K562 (cell line): Measurements from ENCODE around the gene NFKBIB. TPM values are rescaled to one million over a fixed set of nuclear protein-coding genes. Genes with fewer than 3 reads are reported as not detected.

Experiments used
- GATA2 ChIP-seq: sonication (generic); formaldehyde crosslinking; IDR thresholded peaks from 2 replicates; pipeline ENCODE4 v1.4.0; 2020; ENCODE audit warnings: mild to moderate bottlenecking, missing genetic modification reagents
- HCFC1 ChIP-seq: IDR thresholded peaks from 2 replicates; pipeline ENCODE4 v1.6.1; 2012; ENCODE audit warnings: low read depth, low read length, improper control_type of control experiment
- HDAC6 ChIP-seq: IDR thresholded peaks from 2 replicates; pipeline ENCODE4 v1.6.1; 2012; ENCODE audit warnings: low read depth, mild to moderate bottlenecking, control low read depth, inconsistent platforms, low read length, moderate library complexity
- JUN ChIP-seq, 2 experiments: sonication (generic) in 1 of 2; formaldehyde crosslinking in 1 of 2; IDR thresholded peaks; 2 replicates each; pipeline versions ENCODE4 v1.6.1 to v1.8.0; 2012 to 2022; ENCODE audit warnings: borderline replicate concordance in 2 of 2, mild to moderate bottlenecking in 2 of 2, improper control_type of control experiment in 1 of 2, low read depth in 1 of 2, low read length in 1 of 2, missing genetic modification reagents in 1 of 2
- MBD2 ChIP-seq: sonication (generic); IDR thresholded peaks from 2 replicates; pipeline ENCODE4 v1.6.1; 2016; ENCODE audit warnings: low read depth, borderline replicate concordance
- NFATC3 ChIP-seq: fragments of 450-650 bp; IDR thresholded peaks from 2 replicates; pipeline ENCODE4 v1.6.1; 2017; ENCODE audit warnings: mild to moderate bottlenecking
- NFRKB ChIP-seq: fragments of 450-650 bp; IDR thresholded peaks from 2 replicates; pipeline ENCODE4 v1.6.1; 2016; ENCODE audit warnings: low read depth
- SOX6 ChIP-seq: fragments of 450-650 bp; IDR thresholded peaks from 2 replicates; pipeline ENCODE4 v1.6.1; 2014; ENCODE audit warnings: mild to moderate bottlenecking
- SREBF1 ChIP-seq: fragments of 150-350 bp; IDR thresholded peaks from 2 replicates; pipeline ENCODE4 v1.6.1; 2014; ENCODE audit warnings: antibody characterized with exemption, low read depth, low read length, borderline replicate concordance
- SRSF9 ChIP-seq: fragments of 200-400 bp; formaldehyde crosslinking; IDR thresholded peaks from 2 replicates; pipeline ENCODE4 v1.6.1; 2017; ENCODE audit warnings: low read depth, low read length, borderline replicate concordance
- ZNF431 ChIP-seq: sonication (generic); formaldehyde crosslinking; IDR thresholded peaks from 2 replicates; pipeline ENCODE4 v1.8.0; 2022; ENCODE audit warnings: mild to moderate bottlenecking, missing genetic modification reagents
- polyA plus RNA-seq, 8 experiments: library from polyadenylated mRNA; depleted of rRNA in 4 of 8; stranded (reverse) in 5 of 8; unstranded in 3 of 8; fragments of >200 nt; fragmentation: Nextera tagmentation in 2 of 8; fragmentation: Illumina TruSeq in 1 of 8; extraction: Ambion mirVana in 2 of 8; extraction: Trizol in 1 of 8; gene quantifications; 2 replicates each; pipeline versions ENCODE4 v1.2.1 to v1.2.3, GENCODE V29; 2011 to 2014; ENCODE audit warnings: inconsistent platforms in 1 of 8, missing spikeins in 1 of 8
- total RNA-seq, 7 experiments: library from RNA; depleted of rRNA in 6 of 7; stranded (reverse); fragments of >200 nt in 6 of 7; fragmentation: Illumina TruSeq in 2 of 7; extraction: Trizol in 2 of 7; gene quantifications; 2 replicates each; pipeline versions ENCODE4 v1.2.1 to v1.2.3, GENCODE V29; 2011 to 2021; ENCODE audit warnings: low replicate concordance in 1 of 7
- TF ChIP-seq, protein P1 (sequence below): sonication (generic); formaldehyde crosslinking; IDR thresholded peaks from 2 replicates; pipeline ENCODE4 v1.8.0; 2022; ENCODE audit warnings: mild to moderate bottlenecking, low read depth, missing genetic modification reagents
- TF ChIP-seq, protein P2 (sequence below): fragments of 450-650 bp; IDR thresholded peaks from 2 replicates; pipeline ENCODE4 v1.6.1; 2018; ENCODE audit not compliant: partially characterized antibody
- TF ChIP-seq, protein P3 (sequence below), 2 experiments: fragments of 450-650 bp; IDR thresholded peaks; 2 replicates each; pipeline ENCODE4 v1.6.1; 2016; ENCODE audit warnings: mild to moderate bottlenecking in 2 of 2, borderline replicate concordance in 1 of 2, low read depth in 1 of 2, moderate library complexity in 1 of 2

NFKBIB gene
- total and polyA plus RNA-seq, 9 of the 15 experiments (the other 6 are each of a cell fraction or from before 2014, with no cell fraction given), result 1.5 to 44.9 (median 10.4) TPM

DNA sequence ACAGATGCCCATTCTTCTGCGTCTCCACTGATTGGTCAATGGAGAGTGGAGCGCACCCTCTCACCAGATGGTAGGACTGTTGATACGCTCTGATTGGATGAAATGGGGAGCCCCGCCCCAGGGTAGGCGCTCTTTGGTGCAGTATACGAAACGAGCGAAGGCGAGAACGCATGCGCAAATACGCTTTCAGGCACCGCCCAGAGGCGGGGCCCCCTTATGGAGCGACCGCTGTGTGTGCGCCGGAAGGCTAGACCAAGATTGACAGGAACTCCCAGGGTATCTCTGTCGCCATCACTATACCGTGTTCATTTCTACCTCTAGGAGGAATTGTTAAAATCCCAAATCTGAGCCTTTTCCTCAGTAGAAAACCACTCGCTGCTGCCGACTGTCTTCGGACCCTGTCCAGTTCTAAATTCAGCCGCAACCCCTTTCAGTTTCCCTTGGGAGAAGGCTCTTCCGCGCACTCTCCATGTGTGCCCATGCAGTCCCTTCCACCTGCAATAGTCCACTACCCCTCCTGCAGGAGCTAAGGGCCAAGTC is 49.3 kb upstream of the NFKBIB start (continued):
- TF ChIP-seq NFRKB, result peak; percentile 7; the same call in 1 of the 2 replicates
- no peak for TF ChIP-seq JUN (IDR thresholded peaks at IDR 0.05; ENCODE audit: borderline replicate concordance, low read depth, low read length)
- no peak for TF ChIP-seq JUN (CRISPR knock-in tag; IDR thresholded peaks at IDR 0.05; ENCODE audit: borderline replicate concordance)
- peak; percentile 56; the same call in 1 of the 2 replicates for TF ChIP-seq HCFC1
- no peak for TF ChIP-seq SRSF9
- TF ChIP-seq, protein P1, sequence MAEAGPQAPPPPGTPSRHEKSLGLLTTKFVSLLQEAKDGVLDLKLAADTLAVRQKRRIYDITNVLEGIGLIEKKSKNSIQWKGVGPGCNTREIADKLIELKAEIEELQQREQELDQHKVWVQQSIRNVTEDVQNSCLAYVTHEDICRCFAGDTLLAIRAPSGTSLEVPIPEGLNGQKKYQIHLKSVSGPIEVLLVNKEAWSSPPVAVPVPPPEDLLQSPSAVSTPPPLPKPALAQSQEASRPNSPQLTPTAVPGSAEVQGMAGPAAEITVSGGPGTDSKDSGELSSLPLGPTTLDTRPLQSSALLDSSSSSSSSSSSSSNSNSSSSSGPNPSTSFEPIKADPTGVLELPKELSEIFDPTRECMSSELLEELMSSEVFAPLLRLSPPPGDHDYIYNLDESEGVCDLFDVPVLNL (CRISPR knock-in tag), result no peak
- TF ChIP-seq, protein P2, sequence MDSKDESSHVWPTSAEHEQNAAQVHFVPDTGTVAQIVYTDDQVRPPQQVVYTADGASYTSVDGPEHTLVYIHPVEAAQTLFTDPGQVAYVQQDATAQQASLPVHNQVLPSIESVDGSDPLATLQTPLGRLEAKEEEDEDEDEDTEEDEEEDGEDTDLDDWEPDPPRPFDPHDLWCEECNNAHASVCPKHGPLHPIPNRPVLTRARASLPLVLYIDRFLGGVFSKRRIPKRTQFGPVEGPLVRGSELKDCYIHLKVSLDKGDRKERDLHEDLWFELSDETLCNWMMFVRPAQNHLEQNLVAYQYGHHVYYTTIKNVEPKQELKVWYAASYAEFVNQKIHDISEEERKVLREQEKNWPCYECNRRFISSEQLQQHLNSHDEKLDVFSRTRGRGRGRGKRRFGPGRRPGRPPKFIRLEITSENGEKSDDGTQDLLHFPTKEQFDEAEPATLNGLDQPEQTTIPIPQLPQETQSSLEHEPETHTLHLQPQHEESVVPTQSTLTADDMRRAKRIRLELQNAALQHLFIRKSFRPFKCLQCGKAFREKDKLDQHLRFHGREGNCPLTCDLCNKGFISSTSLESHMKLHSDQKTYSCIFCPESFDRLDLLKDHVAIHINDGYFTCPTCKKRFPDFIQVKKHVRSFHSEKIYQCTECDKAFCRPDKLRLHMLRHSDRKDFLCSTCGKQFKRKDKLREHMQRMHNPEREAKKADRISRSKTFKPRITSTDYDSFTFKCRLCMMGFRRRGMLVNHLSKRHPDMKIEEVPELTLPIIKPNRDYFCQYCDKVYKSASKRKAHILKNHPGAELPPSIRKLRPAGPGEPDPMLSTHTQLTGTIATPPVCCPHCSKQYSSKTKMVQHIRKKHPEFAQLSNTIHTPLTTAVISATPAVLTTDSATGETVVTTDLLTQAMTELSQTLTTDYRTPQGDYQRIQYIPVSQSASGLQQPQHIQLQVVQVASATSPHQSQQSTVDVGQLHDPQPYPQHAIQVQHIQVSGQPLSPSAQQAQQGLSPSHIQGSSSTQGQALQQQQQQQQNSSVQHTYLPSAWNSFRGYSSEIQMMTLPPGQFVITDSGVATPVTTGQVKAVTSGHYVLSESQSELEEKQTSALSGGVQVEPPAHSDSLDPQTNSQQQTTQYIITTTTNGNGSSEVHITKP, result peak; percentile 52
- TF ChIP-seq MBD2, result peak; percentile 48; the same call in 1 of the 2 replicates
- no peak for TF ChIP-seq HDAC6
- peak; percentile 97 for TF ChIP-seq GATA2 (CRISPR knock-in tag)
- TF ChIP-seq NFATC3, result no peak
- TF ChIP-seq ZNF431 (CRISPR knock-in tag), result no peak
- no peak for TF ChIP-seq SREBF1
- TF ChIP-seq, protein P3, sequence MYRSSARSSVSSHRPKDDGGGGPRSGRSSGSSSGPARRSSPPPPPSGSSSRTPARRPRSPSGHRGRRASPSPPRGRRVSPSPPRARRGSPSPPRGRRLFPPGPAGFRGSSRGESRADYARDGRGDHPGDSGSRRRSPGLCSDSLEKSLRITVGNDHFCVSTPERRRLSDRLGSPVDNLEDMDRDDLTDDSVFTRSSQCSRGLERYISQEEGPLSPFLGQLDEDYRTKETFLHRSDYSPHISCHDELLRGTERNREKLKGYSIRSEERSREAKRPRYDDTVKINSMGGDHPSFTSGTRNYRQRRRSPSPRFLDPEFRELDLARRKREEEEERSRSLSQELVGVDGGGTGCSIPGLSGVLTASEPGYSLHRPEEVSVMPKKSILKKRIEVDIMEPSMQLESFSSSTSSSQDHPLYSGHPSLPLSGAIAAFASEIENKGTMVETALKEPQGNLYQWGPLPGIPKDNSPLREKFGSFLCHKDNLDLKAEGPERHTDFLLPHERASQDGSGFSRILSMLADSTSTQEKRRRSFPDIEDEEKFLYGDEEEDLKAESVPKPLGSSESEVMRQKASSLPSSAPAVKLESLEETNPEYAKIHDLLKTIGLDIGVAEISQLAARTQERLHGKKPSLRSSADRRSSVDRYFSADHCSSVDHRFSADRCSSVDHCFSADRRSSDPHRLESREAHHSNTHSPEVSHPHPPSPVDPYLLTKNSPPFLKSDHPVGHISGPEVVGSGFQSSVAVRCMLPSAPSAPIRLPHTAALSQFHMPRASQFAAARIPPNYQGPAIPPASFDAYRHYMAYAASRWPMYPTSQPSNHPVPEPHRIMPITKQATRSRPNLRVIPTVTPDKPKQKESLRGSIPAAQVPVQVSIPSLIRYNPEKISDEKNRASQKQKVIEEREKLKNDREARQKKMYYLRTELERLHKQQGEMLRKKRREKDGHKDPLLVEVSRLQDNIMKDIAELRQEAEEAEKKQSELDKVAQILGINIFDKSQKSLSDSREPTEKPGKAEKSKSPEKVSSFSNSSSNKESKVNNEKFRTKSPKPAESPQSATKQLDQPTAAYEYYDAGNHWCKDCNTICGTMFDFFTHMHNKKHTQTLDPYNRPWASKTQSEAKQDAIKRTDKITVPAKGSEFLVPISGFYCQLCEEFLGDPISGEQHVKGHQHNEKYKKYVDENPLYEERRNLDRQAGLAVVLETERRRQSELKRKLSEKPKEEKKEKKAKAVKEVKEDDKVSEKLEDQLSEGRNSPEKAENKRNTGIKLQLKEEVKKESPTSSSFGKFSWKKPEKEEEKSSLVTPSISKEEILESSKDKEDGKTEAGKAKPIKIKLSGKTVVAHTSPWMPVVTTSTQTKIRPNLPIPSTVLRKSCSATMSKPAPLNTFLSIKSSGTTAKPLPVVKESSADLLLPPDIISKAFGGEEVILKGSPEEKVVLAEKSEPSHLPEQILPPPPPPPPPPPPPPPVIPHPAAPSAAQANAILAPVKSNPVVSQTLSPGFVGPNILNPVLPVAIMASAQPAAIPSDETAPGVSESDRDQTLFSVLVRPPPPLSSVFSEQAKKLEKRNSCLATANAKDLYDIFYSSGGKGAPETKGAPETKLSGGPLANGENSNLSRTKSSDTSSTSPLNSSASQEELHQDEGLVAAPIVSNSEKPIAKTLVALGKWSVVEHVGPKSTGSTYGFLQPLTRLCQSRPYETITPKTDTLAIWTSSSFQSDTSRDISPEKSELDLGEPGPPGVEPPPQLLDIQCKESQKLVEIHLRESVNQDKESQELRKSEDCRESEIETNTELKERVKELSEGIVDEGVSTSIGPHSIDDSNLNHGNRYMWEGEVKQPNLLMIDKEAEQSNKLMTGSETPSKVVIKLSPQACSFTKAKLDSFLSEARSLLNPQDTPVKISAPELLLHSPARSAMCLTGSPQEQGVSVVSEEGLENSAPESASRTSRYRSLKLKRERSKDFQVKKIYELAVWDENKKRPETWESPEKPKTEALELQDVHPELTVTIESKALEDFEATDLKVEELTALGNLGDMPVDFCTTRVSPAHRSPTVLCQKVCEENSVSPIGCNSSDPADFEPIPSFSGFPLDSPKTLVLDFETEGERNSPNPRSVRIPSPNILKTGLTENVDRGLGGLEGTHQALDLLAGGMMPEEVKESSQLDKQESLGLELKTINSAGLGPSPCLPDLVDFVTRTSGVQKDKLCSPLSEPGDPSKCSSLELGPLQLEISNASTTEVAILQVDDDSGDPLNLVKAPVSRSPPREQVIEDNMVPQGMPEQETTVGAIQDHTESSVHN (IDR thresholded peaks at IDR 0.05; ENCODE audit: borderline replicate concordance in 1 of 2, low read depth in 1 of 2), result no peak
- no peak for TF ChIP-seq SOX6
